Ishikawa (cell line): ENCODE data around the gene BICC1.
A peak's percentile ranks its signal among the peaks of the same experiment; 100 is the strongest.

ENCODE experiments used
- CEBPB ChIP-seq: IDR thresholded peaks from 2 replicates; pipeline ENCODE4 v1.6.1; 2012
- CREB1 ChIP-seq: IDR thresholded peaks from 2 replicates; pipeline ENCODE4 v1.6.1; 2012; ENCODE audit warnings: low read depth
- EGR1 ChIP-seq: IDR thresholded peaks from 2 replicates; pipeline ENCODE4 v1.6.1; 2012
- EP300 ChIP-seq: IDR thresholded peaks from 2 replicates; pipeline ENCODE4 v1.6.1; 2012; ENCODE audit warnings: borderline replicate concordance
- FOXM1 ChIP-seq: IDR thresholded peaks from 2 replicates; pipeline ENCODE4 v1.6.1; 2012; ENCODE audit warnings: low read depth, borderline replicate concordance
- NFIC ChIP-seq: IDR thresholded peaks from 2 replicates; pipeline ENCODE4 v1.6.1; 2012
- RAD21 ChIP-seq: IDR thresholded peaks from 2 replicates; pipeline ENCODE4 v1.6.1; 2012; ENCODE audit warnings: low read depth
- TAF1 ChIP-seq: IDR thresholded peaks from 2 replicates; pipeline ENCODE4 v1.6.1; 2012; ENCODE audit warnings: low read depth, mild to moderate bottlenecking
- TCF12 ChIP-seq: IDR thresholded peaks from 2 replicates; pipeline ENCODE4 v1.6.1; 2012; ENCODE audit warnings: low read depth
- TEAD4 ChIP-seq: IDR thresholded peaks from 2 replicates; pipeline ENCODE4 v1.6.1; 2012
- YY1 ChIP-seq: IDR thresholded peaks from 2 replicates; pipeline ENCODE4 v1.6.1; 2012; ENCODE audit warnings: low read depth
- ZBTB7A ChIP-seq: IDR thresholded peaks from 2 replicates; pipeline ENCODE4 v1.6.1; 2012; ENCODE audit warnings: low read depth
- TF ChIP-seq, protein P1 (sequence below): IDR thresholded peaks from 2 replicates; pipeline ENCODE4 v1.6.1; 2012
- TF ChIP-seq, protein P2 (sequence below): IDR thresholded peaks from 2 replicates; pipeline ENCODE4 v1.6.1; 2012; ENCODE audit warnings: low read depth, mild to moderate bottlenecking
- TF ChIP-seq, protein P3 (sequence below): IDR thresholded peaks from 2 replicates; pipeline ENCODE4 v1.6.1; 2012

Gene BICC1

DNA sequence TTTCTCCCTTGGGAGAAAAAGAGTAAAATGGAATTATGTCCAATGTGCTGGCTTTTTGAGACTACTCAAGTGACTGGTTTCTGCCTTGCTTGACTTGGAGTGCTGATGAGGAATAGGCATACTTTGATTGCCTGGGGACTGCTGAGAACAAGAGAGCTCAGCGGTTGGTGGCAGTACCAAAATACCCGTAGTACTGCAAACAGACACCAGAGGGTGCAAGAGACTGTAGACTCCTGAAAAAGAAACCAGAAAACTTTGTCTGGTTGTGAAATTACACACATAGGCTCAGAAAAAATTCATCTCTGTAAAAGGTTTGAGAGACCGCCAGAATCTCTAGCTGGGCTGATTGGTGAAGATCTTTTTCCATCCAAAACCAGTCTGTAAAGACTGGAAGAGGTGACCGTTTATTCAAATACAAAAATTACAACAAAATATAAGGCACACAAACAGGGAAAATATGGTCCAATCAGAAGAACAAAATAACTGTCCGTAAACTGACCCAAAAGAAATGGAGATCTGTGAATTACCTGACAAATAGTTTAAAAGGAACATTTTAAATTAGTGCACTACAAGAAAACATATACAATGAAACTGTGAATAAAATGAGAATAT, 18.5 kb downstream of the BICC1 start:
- TF ChIP-seq RAD21, result peak; percentile 85
- TF ChIP-seq CEBPB, result 0 out of 2 replicates have a peak, but pooled peaks have one; percentile 10
- no peak for TF ChIP-seq ZBTB7A

DNA sequence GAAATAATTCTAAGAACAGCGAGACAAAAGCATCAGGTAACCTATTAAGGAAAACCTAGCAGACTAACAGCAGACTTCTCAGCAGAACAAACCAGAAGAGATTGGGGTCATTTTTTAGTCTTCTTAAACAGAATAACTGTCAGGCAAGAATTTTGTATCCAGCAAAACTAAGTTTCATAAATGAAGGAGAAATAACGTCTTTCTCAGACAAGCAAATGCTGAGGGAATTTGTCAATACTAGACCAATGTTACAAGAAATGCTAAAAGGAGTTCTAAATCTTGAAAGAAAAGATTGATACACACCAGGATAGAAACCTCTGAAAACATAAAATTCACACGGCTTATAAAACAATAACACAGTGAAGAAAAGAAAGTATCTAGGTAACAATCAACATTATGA, 22.6 kb downstream of the BICC1 start:
- TF ChIP-seq EP300, result no peak
- TF ChIP-seq CREB1, result no peak
- TF ChIP-seq YY1, result no peak
- no peak for TF ChIP-seq NFIC
- TF ChIP-seq, protein P1, sequence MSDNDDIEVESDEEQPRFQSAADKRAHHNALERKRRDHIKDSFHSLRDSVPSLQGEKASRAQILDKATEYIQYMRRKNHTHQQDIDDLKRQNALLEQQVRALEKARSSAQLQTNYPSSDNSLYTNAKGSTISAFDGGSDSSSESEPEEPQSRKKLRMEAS, result no peak
- no peak for TF ChIP-seq TCF12
- TF ChIP-seq ZBTB7A, result no peak
- no peak for TF ChIP-seq FOXM1
- TF ChIP-seq, protein P2, sequence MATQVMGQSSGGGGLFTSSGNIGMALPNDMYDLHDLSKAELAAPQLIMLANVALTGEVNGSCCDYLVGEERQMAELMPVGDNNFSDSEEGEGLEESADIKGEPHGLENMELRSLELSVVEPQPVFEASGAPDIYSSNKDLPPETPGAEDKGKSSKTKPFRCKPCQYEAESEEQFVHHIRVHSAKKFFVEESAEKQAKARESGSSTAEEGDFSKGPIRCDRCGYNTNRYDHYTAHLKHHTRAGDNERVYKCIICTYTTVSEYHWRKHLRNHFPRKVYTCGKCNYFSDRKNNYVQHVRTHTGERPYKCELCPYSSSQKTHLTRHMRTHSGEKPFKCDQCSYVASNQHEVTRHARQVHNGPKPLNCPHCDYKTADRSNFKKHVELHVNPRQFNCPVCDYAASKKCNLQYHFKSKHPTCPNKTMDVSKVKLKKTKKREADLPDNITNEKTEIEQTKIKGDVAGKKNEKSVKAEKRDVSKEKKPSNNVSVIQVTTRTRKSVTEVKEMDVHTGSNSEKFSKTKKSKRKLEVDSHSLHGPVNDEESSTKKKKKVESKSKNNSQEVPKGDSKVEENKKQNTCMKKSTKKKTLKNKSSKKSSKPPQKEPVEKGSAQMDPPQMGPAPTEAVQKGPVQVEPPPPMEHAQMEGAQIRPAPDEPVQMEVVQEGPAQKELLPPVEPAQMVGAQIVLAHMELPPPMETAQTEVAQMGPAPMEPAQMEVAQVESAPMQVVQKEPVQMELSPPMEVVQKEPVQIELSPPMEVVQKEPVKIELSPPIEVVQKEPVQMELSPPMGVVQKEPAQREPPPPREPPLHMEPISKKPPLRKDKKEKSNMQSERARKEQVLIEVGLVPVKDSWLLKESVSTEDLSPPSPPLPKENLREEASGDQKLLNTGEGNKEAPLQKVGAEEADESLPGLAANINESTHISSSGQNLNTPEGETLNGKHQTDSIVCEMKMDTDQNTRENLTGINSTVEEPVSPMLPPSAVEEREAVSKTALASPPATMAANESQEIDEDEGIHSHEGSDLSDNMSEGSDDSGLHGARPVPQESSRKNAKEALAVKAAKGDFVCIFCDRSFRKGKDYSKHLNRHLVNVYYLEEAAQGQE, result no peak
- TF ChIP-seq TEAD4, result no peak
- TF ChIP-seq TAF1, result no peak
- no peak for TF ChIP-seq CEBPB
- no peak for TF ChIP-seq EGR1
- TF ChIP-seq RAD21, result no peak
- TF ChIP-seq, protein P3, sequence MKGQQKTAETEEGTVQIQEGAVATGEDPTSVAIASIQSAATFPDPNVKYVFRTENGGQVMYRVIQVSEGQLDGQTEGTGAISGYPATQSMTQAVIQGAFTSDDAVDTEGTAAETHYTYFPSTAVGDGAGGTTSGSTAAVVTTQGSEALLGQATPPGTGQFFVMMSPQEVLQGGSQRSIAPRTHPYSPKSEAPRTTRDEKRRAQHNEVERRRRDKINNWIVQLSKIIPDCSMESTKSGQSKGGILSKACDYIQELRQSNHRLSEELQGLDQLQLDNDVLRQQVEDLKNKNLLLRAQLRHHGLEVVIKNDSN, result no peak

DNA sequence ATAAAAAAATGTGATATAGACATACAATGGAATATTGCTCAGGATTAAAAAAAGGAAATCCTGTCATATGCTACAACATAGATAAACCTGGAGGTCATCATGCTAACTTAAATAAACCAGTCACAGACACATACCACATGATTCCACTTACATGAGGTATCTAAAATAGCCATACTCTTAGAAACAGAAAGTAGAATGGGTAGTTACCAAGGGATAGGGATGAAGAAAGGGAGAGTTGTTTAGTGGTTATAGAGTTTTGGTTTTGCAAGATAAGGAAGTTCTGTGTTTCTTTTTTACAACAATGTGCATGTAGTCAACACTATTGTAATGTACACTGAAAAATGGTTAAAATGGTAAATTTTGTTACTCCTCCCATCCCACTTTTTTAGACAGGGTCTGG, 30.5 kb downstream of the BICC1 start:
- TF ChIP-seq, protein P2, result no peak
- TF ChIP-seq EGR1, result no peak
- no peak for TF ChIP-seq EP300
- no peak for TF ChIP-seq FOXM1
- TF ChIP-seq NFIC, result no peak

DNA sequence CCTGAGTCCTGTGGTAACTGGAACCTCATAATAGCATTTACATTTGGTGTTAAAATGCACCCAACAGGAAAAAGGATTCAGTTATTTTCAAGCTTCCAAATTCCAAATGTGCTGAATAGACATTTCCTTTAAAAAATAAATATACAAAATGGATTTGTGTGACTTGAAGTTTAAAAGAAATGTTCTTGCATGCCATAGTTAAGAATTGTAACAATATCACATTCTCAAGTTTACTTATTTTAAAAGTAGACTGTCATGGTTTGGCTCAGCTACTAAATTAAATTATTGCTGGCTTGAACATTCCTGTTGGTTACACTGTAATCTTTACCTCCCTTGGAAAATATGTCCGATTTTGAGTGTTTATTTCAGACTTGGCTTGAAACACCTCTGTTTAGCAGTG, 31.5 kb downstream of the BICC1 start:
- TF ChIP-seq, protein P1, result no peak
- TF ChIP-seq YY1, result no peak
- no peak for TF ChIP-seq FOXM1
- no peak for TF ChIP-seq CREB1
- no peak for TF ChIP-seq TCF12
- no peak for TF ChIP-seq EGR1
- TF ChIP-seq, protein P2, result no peak
- TF ChIP-seq, protein P3, result no peak
- no peak for TF ChIP-seq ZBTB7A
- TF ChIP-seq EP300, result no peak
- no peak for TF ChIP-seq NFIC
- TF ChIP-seq TAF1, result no peak
- TF ChIP-seq CEBPB, result no peak
- no peak for TF ChIP-seq TEAD4

DNA sequence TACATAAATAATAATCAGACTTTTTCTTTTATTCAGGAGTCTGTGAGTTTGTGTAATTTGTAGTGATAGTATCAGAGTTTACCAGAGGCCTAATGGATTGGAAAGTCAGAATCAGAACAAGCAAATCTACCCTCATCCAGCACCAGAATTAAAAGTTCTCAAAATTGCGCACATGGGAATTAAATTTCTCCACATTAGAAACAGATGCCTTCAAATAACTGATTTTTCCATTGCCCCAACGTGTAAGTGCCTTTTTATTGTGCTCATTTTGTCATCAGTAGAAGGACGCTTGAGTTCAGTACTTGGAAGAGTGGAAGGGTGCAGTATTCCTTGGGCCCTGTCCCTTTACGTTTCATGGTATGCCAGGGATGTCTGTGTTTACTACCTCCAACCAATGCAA, 32.8 kb downstream of the BICC1 start:
- no peak for TF ChIP-seq CEBPB
- TF ChIP-seq TEAD4, result no peak
- no peak for TF ChIP-seq YY1
- no peak for TF ChIP-seq FOXM1
- TF ChIP-seq TAF1, result no peak
- TF ChIP-seq EGR1, result no peak
- no peak for TF ChIP-seq TCF12
- no peak for TF ChIP-seq CREB1
- TF ChIP-seq EP300, result no peak
- TF ChIP-seq, protein P1, result no peak
- TF ChIP-seq NFIC, result no peak
- TF ChIP-seq, protein P2, result no peak
- TF ChIP-seq RAD21, result no peak
- no peak for TF ChIP-seq ZBTB7A
- TF ChIP-seq, protein P3, result no peak
